T-cell (primary cell): ENCODE data around the gene BBS2. TPM values are rescaled to one million over a fixed set of nuclear protein-coding genes. Genes with fewer than 3 reads are reported as not detected.

Experiments used
- ATAC-seq, 4 experiments: fragments of 200-7000 bp in 3 of 4; fragments of 150-1000 bp in 1 of 4; cut with Tn5 transposase; replicated peaks in 1 of 4; 1 replicate in 3 of 4; 2 replicates in 1 of 4; pipeline ENCODE4 v1.10.0; 2021; ENCODE audit warnings: moderate library complexity in 3 of 4, mild to moderate bottlenecking in 2 of 4, moderate number of reproducible peaks in 1 of 4
- CTCF ChIA-PET, 2 donors: fragments of 300-600 bp; sonication (Branson Sonifier 250); formaldehyde crosslinking; loops; one replicate each; lab custom pipeline; 2022; ENCODE audit warnings: antibody characterized with exemption in 2 of 2; lab: Charles Lee
- POLR2A ChIA-PET, 2 donors: fragments of 300-600 bp; sonication (Branson Sonifier 250); formaldehyde crosslinking; loops; one replicate each; lab custom pipeline; 2022; ENCODE audit warnings: antibody characterized with exemption in 2 of 2; lab: Charles Lee
- DNase-seq, 35 experiments: peaks; one replicate each; pipeline versions ENCODE4 v3.0.0 to v3.0.0-alpha.2; 2013 to 2023
- H3K27ac ChIP-seq: one replicate; pipeline ENCODE4 v1.5.1; 2013; ENCODE audit warnings: low read length
- H3K27me3 ChIP-seq, 2 experiments: replicated peaks in 1 of 2; 1 replicate in 1 of 2; 2 replicates in 1 of 2; pipeline versions ENCODE4 v1.6.1 to v1.7.0; 2013; ENCODE audit warnings: low read length in 1 of 2, mixed read lengths in 1 of 2; ENCODE audit not compliant: control insufficient read depth in 2 of 2, insufficient read depth in 2 of 2; ENCODE audit errors: extremely low read depth in 1 of 2
- H3K36me3 ChIP-seq, 2 donors: 1 replicate in 1 of 2; 2 replicates in 1 of 2; pipeline versions ENCODE4 v1.6.1 to v1.7.0; 2013; ENCODE audit warnings: low read length in 1 of 2; ENCODE audit not compliant: control insufficient read depth in 2 of 2, insufficient read depth in 1 of 2; ENCODE audit errors: extremely low read depth in 1 of 2
- H3K4me1 ChIP-seq, 2 experiments: 1 replicate in 1 of 2; 2 replicates in 1 of 2; pipeline versions ENCODE4 v1.6.1 to v1.7.0; 2013; ENCODE audit warnings: low read length in 2 of 2, mixed read lengths in 1 of 2; ENCODE audit not compliant: insufficient read depth in 2 of 2, control insufficient read depth in 1 of 2; ENCODE audit errors: extremely low read depth in 1 of 2
- H3K4me3 ChIP-seq, 2 donors: 1 replicate in 1 of 2; 2 replicates in 1 of 2; pipeline versions ENCODE4 v1.5.1 to v1.7.0; 2013; ENCODE audit warnings: mild to moderate bottlenecking in 2 of 2, low read length in 1 of 2, moderate library complexity in 1 of 2; ENCODE audit not compliant: control insufficient read depth in 1 of 2; ENCODE audit errors: extremely low read depth in 1 of 2
- H3K9me3 ChIP-seq: 2 replicates; pipeline ENCODE4 v1.7.0; 2013
- H3K27ac Mint-ChIP-seq, 2 donors: one replicate each; pipeline ENCODE4 v1.8.0; 2020 to 2021; ENCODE audit warnings: mild to moderate bottlenecking in 2 of 2, mixed read lengths in 2 of 2
- H3K27me3 Mint-ChIP-seq, 2 donors: one replicate each; pipeline ENCODE4 v1.8.0; 2021 to 2022; ENCODE audit warnings: mixed read lengths in 2 of 2
- H3K36me3 Mint-ChIP-seq: one replicate; pipeline ENCODE4 v1.8.0; 2021; ENCODE audit warnings: mixed read lengths
- H3K4me1 Mint-ChIP-seq, 3 donors: one replicate each; pipeline ENCODE4 v1.8.0; 2020 to 2022; ENCODE audit warnings: mixed read lengths in 3 of 3, mild to moderate bottlenecking in 1 of 3
- H3K4me3 Mint-ChIP-seq, 3 donors: one replicate each; pipeline ENCODE4 v1.8.0; 2020 to 2022; ENCODE audit warnings: mild to moderate bottlenecking in 3 of 3, mixed read lengths in 3 of 3, moderate library complexity in 3 of 3
- H3K9me3 Mint-ChIP-seq, 3 donors: one replicate each; pipeline ENCODE4 v1.8.0; 2020 to 2022; ENCODE audit warnings: mixed read lengths in 3 of 3
- WGBS: methylation state at CpG from one replicate; pipeline ENCODE4 v1.1.5; 2013; ENCODE audit warnings: missing lambda C conversion rate; ENCODE audit not compliant: insufficient coverage; 5-methylcytosine and 5-hydroxymethylcytosine counted together
- total RNA-seq, 35 experiments: library from RNA in 6 of 35; stranded (reverse) in 6 of 35; fragments of 120-200 nt in 1 of 35; gene quantifications; one replicate each; pipeline versions ENCODE4 v1.2.1 to v1.2.4 and lab custom pipeline; 2013 to 2026

BBS2 gene
- total RNA-seq, 5 donors from 2014 or later (not counting 1 experiment from before 2014, with no cell fraction given) = 63.1 to 84.6 (median 76.6) TPM

- Mint-ChIP-seq H3K36me3 (peaks cover 44% of the 10 kb centered on the region), H3K27me3 (no peaks in the 10 kb centered on the region), H3K4me1 (peaks cover 4 to 8% (median 6%) of the 10 kb centered on the region in 3 donors), H3K9me3 (no peaks in the 10 kb centered on the region), H3K27ac (peak overlapping the region in 1 of 2 donors; percentile 11), H3K4me3 (no peak overlapping the region)
- ATAC-seq (no peak), DNase-seq (no peak)
- Histone ChIP-seq H3K36me3 (peaks cover 11 to 73% of the 10 kb centered on the region in 2 donors), H3K4me1 (no peaks in the 10 kb centered on the region), H3K27ac (no peak overlapping the region), H3K9me3 (no peaks in the 10 kb centered on the region), H3K27me3 (no peaks in the 10 kb centered on the region), H3K4me3 (no peak overlapping the region)
- ChIA-PET POLR2A (no interaction called here), CTCF (no interaction called here)
- WGBS = no CpG with 5 or more reads among the region's 2 CpGs
Observed at GRCh38 chr16:56478281-56479049, 41.4 kb downstream of the BBS2 start.

GRCh38 chr16:56477096-56477878 is 42.5 kb downstream of the BBS2 start:
- Mint-ChIP-seq H3K9me3 (no peaks in the 10 kb centered on the region), H3K27me3 (no peaks in the 10 kb centered on the region), H3K27ac (peak overlapping the region; percentile 39 to 66), H3K4me1 (peaks cover 4 to 8% (median 6%) of the 10 kb centered on the region in 3 donors), H3K4me3 (no peak overlapping the region), H3K36me3 (peaks cover 43% of the 10 kb centered on the region)
- no peaks in the 10 kb centered on the region for H3K9me3 ChIP-seq
- POLR2A ChIA-PET = interaction anchor here in 1 of 2 donors (0.7 kb wide), 1 partner anchor 324 kb away, joined by 5 read pairs; no protein-coding TSS in a partner anchor
- ATAC-seq (no peak), DNase-seq (no peak)
- H3K4me3 ChIP-seq = no peak overlapping the region
- peaks cover 11 to 73% of the 10 kb centered on the region in 2 donors for H3K36me3 ChIP-seq
- no peaks in the 10 kb centered on the region for H3K27me3 ChIP-seq
- H3K27ac ChIP-seq = no peak overlapping the region
- H3K4me1 ChIP-seq = no peaks in the 10 kb centered on the region
- CTCF ChIA-PET = interaction anchor here in 1 of 2 donors (0.7 kb wide), 1 partner anchor 1858 kb away, joined by 3 read pairs; no protein-coding TSS in a partner anchor
- WGBS = no CpG with 5 or more reads among the region's 2 CpGs

- POLR2A ChIA-PET = no interaction called here
Observed at GRCh38 chr16:56475201-56475600, 44.6 kb downstream of the BBS2 start.

GRCh38 chr16:56470666-56471065 is 49.2 kb downstream of the BBS2 start:
- Histone ChIP-seq H3K27me3 (no peaks in the 10 kb centered on the region), H3K27ac (no peak overlapping the region), H3K36me3 (peaks cover 9 to 87% of the 10 kb centered on the region in 2 donors), H3K4me3 (no peak overlapping the region), H3K9me3 (no peaks in the 10 kb centered on the region), H3K4me1 (no peaks in the 10 kb centered on the region)
- H3K27ac Mint-ChIP-seq = no peak overlapping the region
- no peaks in the 10 kb centered on the region for H3K9me3 Mint-ChIP-seq
- ChIA-PET POLR2A (no interaction called here), CTCF (interaction anchor here in 1 of 2 donors (0.7 kb wide), 1 partner anchor 10 kb away, joined by 5 read pairs; no protein-coding TSS in a partner anchor)
- no peak for DNase-seq
- no peaks in the 10 kb centered on the region for H3K4me1 Mint-ChIP-seq
- peaks cover 57% of the 10 kb centered on the region for H3K36me3 Mint-ChIP-seq
- 100% methylated on average over 1 of the region's 1 CpG for WGBS
- no peak for ATAC-seq
- no peaks in the 10 kb centered on the region for H3K27me3 Mint-ChIP-seq
- H3K4me3 Mint-ChIP-seq = no peak overlapping the region

More at GRCh38 chr16:56475201-56475600, 44.6 kb downstream of the BBS2 start:
- ATAC-seq (no peak), DNase-seq (no peak)
- H3K4me1 ChIP-seq = no peaks in the 10 kb centered on the region
- no peaks in the 10 kb centered on the region for H3K27me3 Mint-ChIP-seq
- WGBS = no CpG with 5 or more reads among the region's 2 CpGs
- H3K36me3 Mint-ChIP-seq = peaks cover 48% of the 10 kb centered on the region
- CTCF ChIA-PET = interaction anchor here in 1 of 2 donors (1.2 kb wide), 1 partner anchor 10 kb away, joined by 3 read pairs; no protein-coding TSS in a partner anchor
- H3K36me3 ChIP-seq = peaks cover 7 to 75% of the 10 kb centered on the region in 2 donors
- H3K4me1 Mint-ChIP-seq = peaks cover 4 to 8% (median 6%) of the 10 kb centered on the region in 3 donors
- H3K9me3 Mint-ChIP-seq = no peaks in the 10 kb centered on the region
- H3K9me3 ChIP-seq = no peaks in the 10 kb centered on the region
- no peak overlapping the region for H3K4me3 ChIP-seq
- H3K27ac Mint-ChIP-seq = no peak overlapping the region
- H3K27ac ChIP-seq = no peak overlapping the region
- no peak overlapping the region for H3K4me3 Mint-ChIP-seq
- no peaks in the 10 kb centered on the region for H3K27me3 ChIP-seq

- Histone ChIP-seq H3K4me3 (no peak overlapping the region), H3K4me1 (no peaks in the 10 kb centered on the region), H3K27ac (no peak overlapping the region), H3K27me3 (no peaks in the 10 kb centered on the region), H3K36me3 (peaks cover 5 to 86% of the 10 kb centered on the region in 2 donors), H3K9me3 (no peaks in the 10 kb centered on the region)
- Mint-ChIP-seq H3K4me1 (no peaks in the 10 kb centered on the region), H3K27ac (no peak overlapping the region), H3K36me3 (peaks cover 57% of the 10 kb centered on the region), H3K9me3 (no peaks in the 10 kb centered on the region), H3K4me3 (no peak overlapping the region), H3K27me3 (no peaks in the 10 kb centered on the region)
- ChIA-PET CTCF (no interaction called here), POLR2A (no interaction called here)
- no CpG with 5 or more reads among the region's 3 CpGs for WGBS
- ATAC-seq (no peak), DNase-seq (no peak)
Observed at GRCh38 chr16:56470232-56470631, 49.6 kb downstream of the BBS2 start.

- Histone ChIP-seq H3K27me3 (no peaks in the 10 kb centered on the region), H3K9me3 (no peaks in the 10 kb centered on the region), H3K27ac (no peak overlapping the region), H3K4me3 (no peak overlapping the region), H3K36me3 (peaks cover 5 to 82% of the 10 kb centered on the region in 2 donors), H3K4me1 (no peaks in the 10 kb centered on the region)
- Mint-ChIP-seq H3K4me1 (no peaks in the 10 kb centered on the region), H3K9me3 (no peaks in the 10 kb centered on the region), H3K27ac (no peak overlapping the region), H3K36me3 (peaks cover 56% of the 10 kb centered on the region), H3K4me3 (no peak overlapping the region), H3K27me3 (no peaks in the 10 kb centered on the region)
- POLR2A ChIA-PET = no interaction called here
- no peak for ATAC-seq
- CTCF ChIA-PET = no interaction called here
- WGBS = no CpG with 5 or more reads among the region's 7 CpGs
- DNase-seq = no peak
Observed at GRCh38 chr16:56469748-56470147, 50.1 kb downstream of the BBS2 start.
